Uterus (tissue), 4 donors: Measurements from ENCODE around the gene HORMAD2. TPM values are rescaled to one million over a fixed set of nuclear protein-coding genes. Genes with fewer than 3 reads are reported as not detected.
"Not testable (repeated sequence)": the region's sequence is repeated elsewhere in the genome, so short reads cannot be mapped to it uniquely, and the experiment has no call there.

Experiments used
- DNase-seq, 2 donors: peaks; one replicate each; pipeline ENCODE4 v3.0.0-alpha.2; 2019 to 2020
- H3K27ac ChIP-seq, 2 donors: fragments of 200-600 bp; sonication (generic); 1 replicate in 1 of 2; 2 replicates in 1 of 2; pipeline ENCODE4 v1.5.1; 2016 to 2018
- H3K27me3 ChIP-seq, 2 donors: fragments of 200-600 bp; sonication (generic); one replicate each; pipeline ENCODE4 v1.5.1; 2018 to 2019; ENCODE audit warnings: control low read depth in 1 of 2
- H3K36me3 ChIP-seq, 2 donors: fragments of 200-600 bp; sonication (generic); one replicate each; pipeline ENCODE4 v1.5.1; 2019; ENCODE audit warnings: control low read depth in 1 of 2
- H3K4me1 ChIP-seq, 2 donors: fragments of 200-600 bp; sonication (generic); one replicate each; pipeline ENCODE4 v1.5.1; 2018 to 2019; ENCODE audit warnings: control low read depth in 1 of 2
- H3K4me3 ChIP-seq, 2 donors: fragments of 200-600 bp; sonication (generic); 1 replicate in 1 of 2; 2 replicates in 1 of 2; pipeline ENCODE4 v1.5.1; 2018 to 2019; ENCODE audit warnings: mild to moderate bottlenecking in 1 of 2
- H3K9me3 ChIP-seq, 2 donors: fragments of 200-600 bp; sonication (generic); one replicate each; pipeline ENCODE4 v1.5.1; 2019; ENCODE audit warnings: control low read depth in 1 of 2
- POLR2A ChIP-seq, 2 donors: fragments of 450-650 bp; IDR thresholded peaks; one replicate each; pipeline ENCODE4 v1.6.1; 2016; ENCODE audit warnings: antibody characterized with exemption in 2 of 2, mild to moderate bottlenecking in 1 of 2, moderate library complexity in 1 of 2
- intact Hi-C: fragments of 100-400 bp; cut with DNase I; formaldehyde crosslinking; loops from one replicate; pipeline ENCODE4 v1.15.1; 2023; ENCODE audit warnings: low total_unique reads
- total RNA-seq, 4 donors: library from RNA; depleted of rRNA in 3 of 4; stranded (reverse); fragments of >200 nt in 3 of 4; gene quantifications; one replicate each; pipeline versions ENCODE4 v1.1.0 to v1.2.4, GENCODE V29; 2014 to 2023
- TF ChIP-seq, protein P1 (sequence below), 4 experiments: fragments of 200-600 bp in 2 of 4; fragments of 450-650 bp in 2 of 4; sonication (generic) in 2 of 4; IDR thresholded peaks; one replicate each; pipeline ENCODE4 v1.5.1; 2016 to 2019; ENCODE audit warnings: antibody characterized with exemption in 4 of 4, mild to moderate bottlenecking in 2 of 4, moderate library complexity in 1 of 4
- donor health status: DM: yes; HTN: yes; CAD: no.

HORMAD2 gene
- total RNA-seq, 4 donors from 2014 or later, result not detected

DNA sequence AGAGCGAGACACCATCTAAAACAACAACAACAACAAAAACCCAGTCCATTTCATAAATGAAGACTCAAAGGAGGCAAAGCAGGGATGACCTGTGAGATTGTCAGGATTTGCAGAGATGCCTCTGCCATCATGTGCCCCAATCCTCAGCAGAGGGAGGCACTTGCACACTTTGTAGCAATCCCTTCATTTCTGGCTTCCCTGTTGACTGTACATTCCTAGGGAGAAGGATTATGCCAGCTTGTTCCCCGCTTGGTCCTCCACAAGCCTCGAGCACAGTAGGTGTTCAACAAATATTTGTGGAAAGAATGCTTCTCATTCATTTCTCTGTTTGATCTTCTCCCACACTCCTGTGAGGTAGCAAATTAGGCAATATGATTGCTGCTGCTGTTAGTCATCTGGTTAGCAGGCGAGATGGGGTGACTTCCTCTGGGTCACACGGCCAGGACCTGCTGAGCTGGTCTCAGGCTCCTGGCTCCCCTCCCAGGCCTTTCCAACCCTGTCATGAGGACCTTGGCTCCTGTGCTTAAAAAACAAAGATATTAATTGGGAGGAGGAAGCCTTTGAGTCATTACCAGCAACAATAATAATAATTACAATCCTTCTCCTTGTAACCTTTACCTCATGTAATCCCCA lies 132.2 kb downstream of the HORMAD2 start:
- DNase-seq, result peak; percentile 51 to 58
- Histone ChIP-seq H3K4me3 (no peak overlapping the region), H3K4me1 (peaks cover 3 to 7% of the 10 kb centered on the region in 2 donors), H3K27ac (no peak overlapping the region), H3K9me3 (no peaks in the 10 kb centered on the region), H3K27me3 (no peaks in the 10 kb centered on the region), H3K36me3 (no peaks in the 10 kb centered on the region)
- TF ChIP-seq, protein P1, sequence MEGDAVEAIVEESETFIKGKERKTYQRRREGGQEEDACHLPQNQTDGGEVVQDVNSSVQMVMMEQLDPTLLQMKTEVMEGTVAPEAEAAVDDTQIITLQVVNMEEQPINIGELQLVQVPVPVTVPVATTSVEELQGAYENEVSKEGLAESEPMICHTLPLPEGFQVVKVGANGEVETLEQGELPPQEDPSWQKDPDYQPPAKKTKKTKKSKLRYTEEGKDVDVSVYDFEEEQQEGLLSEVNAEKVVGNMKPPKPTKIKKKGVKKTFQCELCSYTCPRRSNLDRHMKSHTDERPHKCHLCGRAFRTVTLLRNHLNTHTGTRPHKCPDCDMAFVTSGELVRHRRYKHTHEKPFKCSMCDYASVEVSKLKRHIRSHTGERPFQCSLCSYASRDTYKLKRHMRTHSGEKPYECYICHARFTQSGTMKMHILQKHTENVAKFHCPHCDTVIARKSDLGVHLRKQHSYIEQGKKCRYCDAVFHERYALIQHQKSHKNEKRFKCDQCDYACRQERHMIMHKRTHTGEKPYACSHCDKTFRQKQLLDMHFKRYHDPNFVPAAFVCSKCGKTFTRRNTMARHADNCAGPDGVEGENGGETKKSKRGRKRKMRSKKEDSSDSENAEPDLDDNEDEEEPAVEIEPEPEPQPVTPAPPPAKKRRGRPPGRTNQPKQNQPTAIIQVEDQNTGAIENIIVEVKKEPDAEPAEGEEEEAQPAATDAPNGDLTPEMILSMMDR (IDR thresholded peaks at IDR 0.05), result no peak
- no peak for TF ChIP-seq POLR2A (IDR thresholded peaks at IDR 0.05)
- intact Hi-C loops, result no loop called here

DNA sequence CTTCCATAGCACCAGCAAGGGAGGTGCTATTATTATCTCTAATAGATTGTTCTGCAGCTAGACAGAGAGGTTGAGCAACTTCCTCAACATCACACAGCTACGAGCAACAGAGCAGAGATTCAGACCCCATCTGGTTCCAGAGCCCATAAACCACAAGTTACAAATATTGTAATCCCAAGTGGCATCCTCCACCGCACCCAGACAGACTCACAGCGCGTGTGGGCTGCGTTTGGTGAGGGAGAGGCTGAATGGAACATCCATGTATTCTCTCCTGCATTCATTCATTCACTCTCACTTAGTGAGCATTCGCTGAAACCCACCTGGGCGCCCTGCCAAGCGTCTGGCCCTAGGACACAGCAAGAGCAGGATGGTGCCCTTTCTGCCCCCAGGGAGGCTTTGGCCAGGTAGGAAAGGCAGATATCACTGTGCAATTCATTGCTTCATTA lies 132.8 kb downstream of the HORMAD2 start:
- TF ChIP-seq, protein P1 (IDR thresholded peaks at IDR 0.05), result no peak
- no peak for TF ChIP-seq POLR2A (IDR thresholded peaks at IDR 0.05)
- no peak for DNase-seq
- peaks cover 3 to 6% of the 10 kb centered on the region in 2 donors for H3K4me1 ChIP-seq
- intact Hi-C loops, result no loop called here
- H3K27ac ChIP-seq, result no peak overlapping the region
- no peaks in the 10 kb centered on the region for H3K27me3 ChIP-seq
- H3K9me3 ChIP-seq, result no peaks in the 10 kb centered on the region
- H3K36me3 ChIP-seq, result no peaks in the 10 kb centered on the region
- no peak overlapping the region for H3K4me3 ChIP-seq

DNA sequence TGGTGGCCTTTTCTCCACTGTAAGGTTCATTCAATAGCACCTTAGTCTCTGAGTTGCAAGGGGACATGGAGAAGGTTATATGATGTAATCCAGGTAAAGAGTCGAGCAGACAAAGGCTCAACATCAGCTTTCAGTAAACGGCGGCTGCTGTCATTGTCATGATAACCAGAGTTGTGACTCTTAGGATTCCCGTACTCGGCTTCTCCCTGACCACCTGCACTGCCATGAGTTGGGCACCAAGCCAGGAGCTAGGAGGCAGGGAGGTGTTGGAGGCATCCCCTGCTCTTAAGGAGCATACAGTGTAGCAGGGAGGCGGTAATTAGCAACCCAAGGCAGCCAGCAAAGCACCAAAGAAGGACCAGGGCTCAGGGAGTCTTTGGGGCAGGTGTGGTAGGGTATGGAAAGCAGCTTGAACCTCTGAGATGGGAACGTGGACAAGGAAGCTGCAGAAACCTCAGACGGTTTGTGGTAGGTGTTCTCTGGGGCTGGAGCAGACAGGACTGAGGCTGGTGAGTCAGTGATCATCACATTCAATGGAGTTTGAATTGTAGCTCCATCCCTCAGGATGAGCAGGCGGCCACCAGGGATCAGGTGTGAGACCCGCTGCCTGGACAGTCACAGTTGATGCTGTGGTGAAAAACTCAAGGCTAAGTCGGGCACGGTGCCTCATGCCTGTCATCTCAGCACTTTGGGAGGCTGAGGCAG lies 134.6 kb downstream of the HORMAD2 start:
- no peak for DNase-seq
- Histone ChIP-seq H3K27ac (no peak overlapping the region), H3K27me3 (no peaks in the 10 kb centered on the region), H3K4me1 (no peaks in the 10 kb centered on the region), H3K4me3 (no peak overlapping the region), H3K36me3 (no peaks in the 10 kb centered on the region), H3K9me3 (no peaks in the 10 kb centered on the region)
- TF ChIP-seq, protein P1 (IDR thresholded peaks at IDR 0.05), result no peak
- no peak for TF ChIP-seq POLR2A (IDR thresholded peaks at IDR 0.05)
- intact Hi-C loops, result no loop called here

DNA sequence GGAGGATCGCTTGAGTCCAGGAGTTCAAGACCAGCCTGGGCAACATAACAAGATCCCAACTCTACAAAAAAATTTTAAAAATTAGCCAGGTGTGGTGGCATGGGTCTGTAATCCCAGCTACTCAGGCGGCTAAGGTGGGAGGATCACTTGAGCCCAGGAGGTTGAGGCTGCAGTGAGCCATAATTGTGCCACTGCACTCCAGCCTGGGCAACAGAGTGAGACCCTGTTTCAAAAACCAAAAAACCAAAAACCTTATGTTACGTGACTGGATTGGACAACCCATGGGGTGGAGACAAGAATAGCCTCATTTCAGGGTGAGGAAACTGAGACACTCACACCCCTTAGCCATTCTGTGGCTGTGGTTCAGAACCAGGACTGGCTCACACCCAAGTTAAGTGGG lies 136.0 kb downstream of the HORMAD2 start:
- DNase-seq, H3K27ac ChIP-seq, intact Hi-C loops, H3K27me3 ChIP-seq, H3K4me3 ChIP-seq, H3K9me3 ChIP-seq, H3K36me3 ChIP-seq, H3K4me1 ChIP-seq: not testable (repeated sequence)

DNA sequence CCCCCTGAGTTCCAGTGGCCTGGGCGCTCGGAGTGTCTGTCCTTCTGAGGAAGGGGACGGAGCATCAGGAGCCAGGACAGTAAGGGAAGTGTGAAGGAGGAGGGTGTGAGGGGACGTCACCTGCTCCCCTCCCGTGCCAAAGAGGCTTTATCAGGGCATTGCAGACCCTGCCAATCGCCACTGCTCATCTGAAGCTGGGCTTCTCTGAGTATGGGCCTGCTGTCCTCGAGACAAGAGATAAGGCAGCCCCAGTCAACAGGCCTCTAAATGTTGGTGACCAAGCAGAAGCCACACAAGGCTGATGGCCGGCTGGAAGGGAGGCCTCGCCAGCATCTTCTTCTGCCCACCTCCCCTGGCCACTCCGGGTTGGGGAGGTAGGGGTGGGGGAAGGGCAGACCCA lies 136.4 kb downstream of the HORMAD2 start:
- intact Hi-C loops, result no loop called here
- no peak for TF ChIP-seq POLR2A (IDR thresholded peaks at IDR 0.05)
- TF ChIP-seq, protein P1 (IDR thresholded peaks at IDR 0.05), result no peak
- H3K36me3 ChIP-seq, result no peaks in the 10 kb centered on the region
- no peak overlapping the region for H3K4me3 ChIP-seq
- no peaks in the 10 kb centered on the region for H3K4me1 ChIP-seq
- no peaks in the 10 kb centered on the region for H3K9me3 ChIP-seq
- H3K27me3 ChIP-seq, result no peaks in the 10 kb centered on the region
- no peak for DNase-seq
- no peak overlapping the region for H3K27ac ChIP-seq
